Stimulated activated CD4-positive, alpha-beta T cell treated with anti-CD3 and anti-CD28 coated beads, Interleukin-12 subunit alpha, Interleukin-12 subunit beta, amount 100 ng/mL, for 24 hours (primary cell): ENCODE measurements around the gene GIPC2.
"Not testable (repeated sequence)": the region's sequence is repeated elsewhere in the genome, so short reads cannot be mapped to it uniquely, and the experiment has no call there.

ENCODE experiments used
- DNase-seq, 2 experiments: peaks; one replicate each; pipeline ENCODE4 v3.0.0-alpha.2; 2020; ENCODE audit warnings: low read depth in 2 of 2

The GIPC2 gene

GRCh38 chr1:78036450-78036849, 9.3 kb upstream of the GIPC2 start:
- DNase-seq, result no peak

- DNase-seq, result no peak
Observed at GRCh38 chr1:78038071-78038470, 7.7 kb upstream of the GIPC2 start.

GRCh38 chr1:78038491-78038939, 7.3 kb upstream of the GIPC2 start:
- DNase-seq, result no peak

- no peak for DNase-seq
Observed at GRCh38 chr1:78040484-78041089, 5.2 kb upstream of the GIPC2 start.

- no peak for DNase-seq
Observed at GRCh38 chr1:78043436-78043835, 2.3 kb upstream of the GIPC2 start.

- DNase-seq, result no peak
Observed at GRCh38 chr1:78044796-78045562, 787 bp upstream of the GIPC2 start.

- DNase-seq, result no peak
Observed at GRCh38 chr1:78045563-78045925, 222 bp upstream of the GIPC2 start.

- no peak for DNase-seq
Observed at GRCh38 chr1:78047106-78047505, 1.3 kb downstream of the GIPC2 start.

- DNase-seq, result no peak
Observed at GRCh38 chr1:78047631-78048030, 1.9 kb downstream of the GIPC2 start.

GRCh38 chr1:78048446-78048845, 2.7 kb downstream of the GIPC2 start:
- DNase-seq, result no peak

GRCh38 chr1:78049396-78049795, 3.6 kb downstream of the GIPC2 start:
- no peak for DNase-seq

GRCh38 chr1:78051005-78051404, 5.2 kb downstream of the GIPC2 start:
- DNase-seq, result no peak

- no peak for DNase-seq
Observed at GRCh38 chr1:78052685-78053405, 7.1 kb downstream of the GIPC2 start.

- DNase-seq, result no peak
Observed at GRCh38 chr1:78053498-78053897, 7.7 kb downstream of the GIPC2 start.

GRCh38 chr1:78054559-78054958, 8.8 kb downstream of the GIPC2 start:
- no peak for DNase-seq

GRCh38 chr1:78054972-78055371, 9.2 kb downstream of the GIPC2 start:
- no peak for DNase-seq

GRCh38 chr1:78055565-78056132, 9.9 kb downstream of the GIPC2 start:
- no peak for DNase-seq

- DNase-seq, result no peak
Observed at GRCh38 chr1:78058670-78059069, 12.9 kb downstream of the GIPC2 start.

- no peak for DNase-seq
Observed at GRCh38 chr1:78060857-78061563, 15.2 kb downstream of the GIPC2 start.

GRCh38 chr1:78061825-78062523, 16.2 kb downstream of the GIPC2 start:
- no peak for DNase-seq

GRCh38 chr1:78064886-78065285, 19.1 kb downstream of the GIPC2 start:
- DNase-seq, result not testable (repeated sequence)
